Measurements from ENCODE around the gene TRAF3. TPM values are rescaled to one million over a fixed set of nuclear protein-coding genes. Genes with fewer than 3 reads are reported as not detected.

The TRAF3 gene
- total RNA-seq, 1 experiment from 2014 or later = 25.3 TPM

DNA sequence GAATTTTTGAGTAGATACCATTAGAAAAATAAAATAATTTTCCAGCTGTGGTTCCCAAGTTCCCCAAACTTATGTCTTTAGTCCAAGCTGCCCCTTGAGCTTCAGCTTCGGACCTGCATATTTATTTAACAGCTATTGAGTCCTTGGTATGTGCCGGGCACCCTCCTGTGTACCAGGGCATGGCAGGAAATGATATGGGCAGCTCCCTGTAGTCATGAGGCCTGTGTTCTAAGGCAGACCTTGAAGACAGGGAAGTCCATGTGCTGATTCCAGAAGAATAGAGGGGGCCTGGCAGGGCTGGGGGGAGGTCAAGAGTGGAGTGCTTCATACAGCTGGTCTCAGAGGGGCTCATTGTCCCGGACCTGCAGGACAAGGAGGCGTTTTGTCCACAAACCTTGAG lies 29.2 kb downstream of the TRAF3 start:
- H3K27me3 Mint-ChIP-seq (ENCODE audit: insufficient read depth, unreplicated experiment) = no peaks in the 10 kb centered on the region
- no peaks in the 10 kb centered on the region for H3K9me3 Mint-ChIP-seq (ENCODE audit: unreplicated experiment)
- H3K27ac Mint-ChIP-seq (ENCODE audit: low read depth, unreplicated experiment) = peak overlapping the region; percentile 33
- ChIA-PET CTCF (interaction anchor here (0.6 kb wide), 1 partner anchor 225 kb away, joined by 4 read pairs; no protein-coding TSS in a partner anchor), POLR2A (no interaction called here)
- no peak overlapping the region for H3K4me3 Mint-ChIP-seq (ENCODE audit: unreplicated experiment)
- peaks cover 22% of the 10 kb centered on the region for H3K4me1 Mint-ChIP-seq (ENCODE audit: insufficient read depth, unreplicated experiment)
- no TSS peak for BruUV-seq (replicated peaks)
- intact Hi-C loops (cut with micrococcal nuclease) = no loop called here
- TF ChIP-seq CTCF (IDR thresholded peaks at IDR 0.05; ENCODE audit: unreplicated experiment) = no peak
- peaks cover 10% of the 10 kb centered on the region for H3K36me3 Mint-ChIP-seq (ENCODE audit: insufficient read depth, unreplicated experiment)
- DNase-seq (ENCODE audit: unreplicated experiment) = no peak

DNA sequence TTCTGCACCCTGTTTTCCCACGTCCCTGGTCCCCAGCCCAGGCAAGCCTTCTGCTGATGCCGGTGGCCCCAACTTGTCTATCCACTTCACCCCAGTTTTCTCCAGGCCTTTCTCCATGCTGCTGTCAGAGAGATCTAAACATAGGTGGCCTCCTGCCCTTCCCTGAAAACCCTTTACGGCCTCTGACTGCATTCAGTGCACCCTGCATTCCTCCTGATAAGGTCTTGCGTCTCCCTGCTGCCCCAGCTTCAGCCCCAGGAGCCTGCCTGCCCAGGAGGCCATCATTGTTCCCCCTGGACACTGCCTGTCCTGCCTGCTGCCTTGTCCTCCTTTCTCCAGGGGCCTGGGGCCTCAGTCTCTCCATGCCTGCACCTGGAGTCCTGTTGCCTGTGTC lies 29.8 kb downstream of the TRAF3 start:
- DNase-seq (ENCODE audit: unreplicated experiment) = no peak
- Mint-ChIP-seq H3K27ac (ENCODE audit: low read depth, unreplicated experiment) (no peak overlapping the region), H3K9me3 (ENCODE audit: unreplicated experiment) (no peaks in the 10 kb centered on the region), H3K36me3 (ENCODE audit: insufficient read depth, unreplicated experiment) (peaks cover 10% of the 10 kb centered on the region), H3K27me3 (ENCODE audit: insufficient read depth, unreplicated experiment) (no peaks in the 10 kb centered on the region), H3K4me3 (ENCODE audit: unreplicated experiment) (no peak overlapping the region), H3K4me1 (ENCODE audit: insufficient read depth, unreplicated experiment) (peaks cover 22% of the 10 kb centered on the region)
- TF ChIP-seq CTCF (IDR thresholded peaks at IDR 0.05; ENCODE audit: unreplicated experiment) = no peak
- intact Hi-C loops (cut with micrococcal nuclease) = no loop called here
- BruUV-seq (replicated peaks) = no TSS peak
- ChIA-PET CTCF (no interaction called here), POLR2A (no interaction called here)

DNA sequence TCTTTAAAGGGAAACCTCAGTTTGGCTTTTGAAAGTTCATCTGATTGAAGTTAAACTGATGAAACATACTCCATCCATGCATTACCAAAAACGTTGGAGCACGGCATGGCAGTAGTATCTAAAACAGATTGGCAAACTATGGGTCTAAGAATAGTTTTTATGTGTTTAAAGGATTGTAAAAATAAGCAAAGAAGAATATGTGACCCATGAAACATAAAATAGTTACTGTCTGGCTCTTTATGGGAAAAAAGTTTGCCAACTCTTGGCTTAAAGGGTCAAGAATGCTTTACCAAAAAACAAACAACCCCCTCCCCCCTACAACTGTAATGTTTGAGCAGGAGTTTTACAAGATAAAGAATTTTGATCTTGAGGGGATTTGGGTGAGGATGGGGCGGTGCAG lies 32.6 kb downstream of the TRAF3 start:
- ChIA-PET CTCF (interaction anchor here (0.6 kb wide), 1 partner anchor 153 kb away, joined by 3 read pairs; no protein-coding TSS in a partner anchor), POLR2A (no interaction called here)
- H3K27ac Mint-ChIP-seq (ENCODE audit: low read depth, unreplicated experiment) = no peak overlapping the region
- intact Hi-C loops (cut with micrococcal nuclease) = no loop called here
- TF ChIP-seq CTCF (IDR thresholded peaks at IDR 0.05; ENCODE audit: unreplicated experiment) = no peak
- H3K4me1 Mint-ChIP-seq (ENCODE audit: insufficient read depth, unreplicated experiment) = peaks cover 21% of the 10 kb centered on the region
- H3K4me3 Mint-ChIP-seq (ENCODE audit: unreplicated experiment) = no peak overlapping the region
- no TSS peak for BruUV-seq (replicated peaks)
- H3K27me3 Mint-ChIP-seq (ENCODE audit: insufficient read depth, unreplicated experiment) = no peaks in the 10 kb centered on the region
- no peaks in the 10 kb centered on the region for H3K9me3 Mint-ChIP-seq (ENCODE audit: unreplicated experiment)
- peaks cover 6% of the 10 kb centered on the region for H3K36me3 Mint-ChIP-seq (ENCODE audit: insufficient read depth, unreplicated experiment)
- no peak for DNase-seq (ENCODE audit: unreplicated experiment)

GRCh38 chr14:102810523-102810922 lies 33.3 kb downstream of the TRAF3 start:
- DNase-seq (ENCODE audit: unreplicated experiment) = no peak
- POLR2A ChIA-PET = no interaction called here
- Mint-ChIP-seq H3K9me3 (ENCODE audit: unreplicated experiment) (no peaks in the 10 kb centered on the region), H3K36me3 (ENCODE audit: insufficient read depth, unreplicated experiment) (peaks cover 3% of the 10 kb centered on the region), H3K4me1 (ENCODE audit: insufficient read depth, unreplicated experiment) (peaks cover 15% of the 10 kb centered on the region), H3K27ac (ENCODE audit: low read depth, unreplicated experiment) (no peak overlapping the region), H3K27me3 (ENCODE audit: insufficient read depth, unreplicated experiment) (no peaks in the 10 kb centered on the region), H3K4me3 (ENCODE audit: unreplicated experiment) (no peak overlapping the region)
- no TSS peak for BruUV-seq (replicated peaks)
- no peak for TF ChIP-seq CTCF (IDR thresholded peaks at IDR 0.05; ENCODE audit: unreplicated experiment)
- intact Hi-C loops (cut with micrococcal nuclease) = no loop called here
- CTCF ChIA-PET = no interaction called here
